Prostate gland (tissue), 2 donors: ENCODE results near the gene CD96.

Experiments used
- CTCF ChIP-seq, 4 experiments: fragments of 200-600 bp in 2 of 4; fragments of 450-650 bp in 2 of 4; sonication (generic) in 2 of 4; IDR thresholded peaks; 1 replicate in 3 of 4; 2 replicates in 1 of 4; pipeline ENCODE4 v1.5.1; 2016 to 2019; ENCODE audit warnings: antibody characterized with exemption in 4 of 4, mild to moderate bottlenecking in 2 of 4, moderate library complexity in 2 of 4
- POLR2AphosphoS5 ChIP-seq: sonication (generic); formaldehyde crosslinking; IDR thresholded peaks from one replicate; pipeline ENCODE4 v1.6.1; 2017; ENCODE audit warnings: antibody characterized with exemption

- no peak for TF ChIP-seq CTCF (IDR thresholded peaks at IDR 0.05)
- TF ChIP-seq POLR2AphosphoS5, result no peak
Observed at GRCh38 chr3:111605018-111605417, 63.0 kb downstream of the CD96 start.
